Breast epithelium (tissue), 3 donors: ENCODE results near the gene TGFBRAP1.

Source experiments
- POLR2A ChIP-seq: fragments of 450-650 bp; IDR thresholded peaks from one replicate; pipeline ENCODE4 v1.6.1; 2016; ENCODE audit warnings: antibody characterized with exemption, mild to moderate bottlenecking, moderate library complexity
- POLR2AphosphoS5 ChIP-seq, 3 donors: sonication (generic); formaldehyde crosslinking; IDR thresholded peaks; one replicate each; pipeline ENCODE4 v1.6.1; 2017; ENCODE audit warnings: antibody characterized with exemption in 3 of 3
- TF ChIP-seq, protein P1 (sequence below), 3 donors: fragments of 450-650 bp; IDR thresholded peaks; one replicate each; pipeline ENCODE4 v1.5.1; 2016 to 2017; ENCODE audit warnings: antibody characterized with exemption in 3 of 3, mild to moderate bottlenecking in 3 of 3, moderate library complexity in 3 of 3

DNA sequence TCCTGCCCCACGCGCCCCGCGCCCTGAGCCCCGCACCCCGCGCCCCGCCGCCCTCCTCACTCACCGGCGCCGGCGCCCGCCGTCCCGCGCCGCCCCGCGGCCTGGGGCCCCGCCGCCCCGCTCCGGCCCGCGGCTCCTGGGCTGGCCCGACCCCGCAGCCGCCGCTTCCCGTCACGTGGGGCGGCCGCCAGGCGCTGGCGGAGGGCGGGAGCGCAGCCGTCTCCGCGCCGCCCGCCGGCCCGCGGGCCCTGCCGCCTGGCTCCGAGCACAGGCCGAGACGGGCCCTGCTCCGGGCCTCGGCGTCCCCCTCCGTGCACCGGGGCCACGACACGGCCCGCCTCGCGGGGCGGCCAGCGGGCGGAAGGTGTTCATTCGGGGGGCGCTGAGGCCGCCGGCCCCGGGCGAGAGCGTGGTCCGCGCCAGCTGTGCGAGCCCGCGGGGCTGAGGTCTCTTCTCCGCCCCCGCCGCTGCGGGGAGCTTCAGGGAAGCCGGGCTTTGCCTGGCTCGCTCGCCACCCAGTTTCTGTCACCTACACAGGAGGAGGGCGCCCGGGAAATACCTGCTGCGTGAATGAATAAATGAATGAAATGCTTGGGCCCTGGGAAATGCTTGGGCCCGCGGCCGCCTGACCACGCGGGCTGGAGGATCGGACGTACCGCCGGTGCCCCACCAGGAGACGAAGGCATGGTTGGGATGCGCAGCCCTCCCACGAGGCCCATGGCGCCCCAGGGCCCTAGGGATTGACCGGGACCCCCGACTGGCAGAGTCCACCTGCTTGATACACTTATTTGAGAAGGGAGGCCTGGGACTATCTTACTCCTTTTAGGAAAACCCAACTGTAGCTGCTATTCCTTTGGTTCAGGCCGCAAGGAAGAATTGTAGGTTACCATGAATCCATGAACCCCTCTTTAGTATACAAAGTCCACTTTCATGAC lies at the start of gene TGFBRAP1:
- TF ChIP-seq, protein P1, sequence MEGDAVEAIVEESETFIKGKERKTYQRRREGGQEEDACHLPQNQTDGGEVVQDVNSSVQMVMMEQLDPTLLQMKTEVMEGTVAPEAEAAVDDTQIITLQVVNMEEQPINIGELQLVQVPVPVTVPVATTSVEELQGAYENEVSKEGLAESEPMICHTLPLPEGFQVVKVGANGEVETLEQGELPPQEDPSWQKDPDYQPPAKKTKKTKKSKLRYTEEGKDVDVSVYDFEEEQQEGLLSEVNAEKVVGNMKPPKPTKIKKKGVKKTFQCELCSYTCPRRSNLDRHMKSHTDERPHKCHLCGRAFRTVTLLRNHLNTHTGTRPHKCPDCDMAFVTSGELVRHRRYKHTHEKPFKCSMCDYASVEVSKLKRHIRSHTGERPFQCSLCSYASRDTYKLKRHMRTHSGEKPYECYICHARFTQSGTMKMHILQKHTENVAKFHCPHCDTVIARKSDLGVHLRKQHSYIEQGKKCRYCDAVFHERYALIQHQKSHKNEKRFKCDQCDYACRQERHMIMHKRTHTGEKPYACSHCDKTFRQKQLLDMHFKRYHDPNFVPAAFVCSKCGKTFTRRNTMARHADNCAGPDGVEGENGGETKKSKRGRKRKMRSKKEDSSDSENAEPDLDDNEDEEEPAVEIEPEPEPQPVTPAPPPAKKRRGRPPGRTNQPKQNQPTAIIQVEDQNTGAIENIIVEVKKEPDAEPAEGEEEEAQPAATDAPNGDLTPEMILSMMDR (IDR thresholded peaks at IDR 0.05): no peak
- no peak for TF ChIP-seq POLR2AphosphoS5 (IDR thresholded peaks at IDR 0.05)
- TF ChIP-seq POLR2A: no peak
